ENCODE data around the gene CDPF1. TPM values are rescaled to one million over a fixed set of nuclear protein-coding genes. Genes with fewer than 3 reads are reported as not detected.

The CDPF1 gene
- total RNA-seq, 2 experiments from 2014 or later, result 11.9 to 12.1 TPM

GRCh38 chr22:46290843-46291785 lies 41.0 kb upstream of the CDPF1 start:
- Mint-ChIP-seq H3K9me3 (no peaks in the 10 kb centered on the region), H3K4me3 (no peak overlapping the region), H3K36me3 (ENCODE audit: low read depth) (peaks cover 6% of the 10 kb centered on the region), H3K27ac (no peak overlapping the region), H3K27me3 (no peaks in the 10 kb centered on the region), H3K4me1 (ENCODE audit: low read depth) (peaks cover 27% of the 10 kb centered on the region)
- ATAC-seq (no peak), DNase-seq (no peak)
- TF ChIP-seq CTCF (IDR thresholded peaks at IDR 0.05), result no peak
- POLR2A ChIA-PET, result no interaction called here
- CTCF ChIA-PET, result interaction anchor here (1.2 kb wide), 1 partner anchor 21 kb away, joined by 3 read pairs; no protein-coding TSS in a partner anchor
- intact Hi-C loops (cut with micrococcal nuclease), result no loop called here

GRCh38 chr22:46290121-46290842 lies 40.2 kb upstream of the CDPF1 start:
- intact Hi-C loops (cut with micrococcal nuclease), result no loop called here
- DNase-seq, result no peak
- Mint-ChIP-seq H3K27ac (no peak overlapping the region), H3K27me3 (no peaks in the 10 kb centered on the region), H3K4me3 (no peak overlapping the region), H3K36me3 (ENCODE audit: low read depth) (peaks cover 6% of the 10 kb centered on the region), H3K9me3 (no peaks in the 10 kb centered on the region), H3K4me1 (ENCODE audit: low read depth) (peaks cover 24% of the 10 kb centered on the region)
- CTCF ChIA-PET, result interaction anchor here (1.2 kb wide), 1 partner anchor 21 kb away, joined by 3 read pairs; no protein-coding TSS in a partner anchor
- ATAC-seq, result no peak
- POLR2A ChIA-PET, result interaction anchor here (0.7 to 1.4 kb wide), 2 partner anchors 141 to 450 kb away, joined by 3 to 4 read pairs; no protein-coding TSS in a partner anchor
- no peak for TF ChIP-seq CTCF (IDR thresholded peaks at IDR 0.05)

GRCh38 chr22:46289244-46289891 lies 39.3 kb upstream of the CDPF1 start:
- H3K4me3 Mint-ChIP-seq, result no peak overlapping the region
- intact Hi-C loops (cut with micrococcal nuclease), result no loop called here
- peaks cover 24% of the 10 kb centered on the region for H3K4me1 Mint-ChIP-seq (ENCODE audit: low read depth)
- ATAC-seq (no peak), DNase-seq (no peak)
- POLR2A ChIA-PET, result interaction anchor here (0.7 to 1.4 kb wide), 6 partner anchors 9 to 449 kb away, joined by 3 to 7 read pairs (median 4); partner anchors contain the start of gene TRMU
- peaks cover 6% of the 10 kb centered on the region for H3K36me3 Mint-ChIP-seq (ENCODE audit: low read depth)
- no peaks in the 10 kb centered on the region for H3K27me3 Mint-ChIP-seq
- no peak for TF ChIP-seq CTCF (IDR thresholded peaks at IDR 0.05)
- H3K9me3 Mint-ChIP-seq, result no peaks in the 10 kb centered on the region
- H3K27ac Mint-ChIP-seq, result no peak overlapping the region
- CTCF ChIA-PET, result no interaction called here

GRCh38 chr22:46288846-46289243 lies 38.8 kb upstream of the CDPF1 start:
- Mint-ChIP-seq H3K27me3 (no peaks in the 10 kb centered on the region), H3K36me3 (ENCODE audit: low read depth) (peaks cover 7% of the 10 kb centered on the region), H3K4me1 (ENCODE audit: low read depth) (peaks cover 24% of the 10 kb centered on the region), H3K9me3 (no peaks in the 10 kb centered on the region), H3K27ac (no peak overlapping the region), H3K4me3 (peak overlapping the region; percentile 64)
- intact Hi-C loops (cut with micrococcal nuclease), result no loop called here
- POLR2A ChIA-PET, result interaction anchor here (1.0 to 1.4 kb wide), 6 partner anchors 8 to 140 kb away, joined by 3 to 7 read pairs (median 4); partner anchors contain the start of genes CDPF1 and TRMU
- CTCF ChIA-PET, result no interaction called here
- TF ChIP-seq CTCF (IDR thresholded peaks at IDR 0.05), result no peak
- ATAC-seq, result no peak
- no peak for DNase-seq

Measured in activated CD8-positive, alpha-beta T cell treated with anti-CD3 and anti-CD28 coated beads for 36 hours (primary cell).